Endodermal cell (in vitro differentiated cells): ENCODE data around the gene KIZ. TPM values are rescaled to one million over a fixed set of nuclear protein-coding genes. Genes with fewer than 3 reads are reported as not detected.

Source experiments
- DNase-seq: peaks from one replicate; pipeline ENCODE4 v3.0.0-alpha.2; 2017
- H3K27ac ChIP-seq: 2 replicates; pipeline ENCODE4 v1.5.1; 2013; ENCODE audit warnings: mild to moderate bottlenecking, low read depth, low read length, moderate library complexity
- H3K27me3 ChIP-seq: 2 replicates; pipeline ENCODE4 v1.6.1; 2013; ENCODE audit warnings: mild to moderate bottlenecking, low read length, moderate library complexity; ENCODE audit not compliant: insufficient read depth, control insufficient read depth, poor library complexity, severe bottlenecking
- H3K36me3 ChIP-seq: 2 replicates; pipeline ENCODE4 v1.7.0; 2013; ENCODE audit warnings: mild to moderate bottlenecking, low read length, moderate library complexity; ENCODE audit not compliant: control insufficient read depth, insufficient read depth
- H3K4me1 ChIP-seq: one replicate; pipeline ENCODE4 v1.7.0; 2013; ENCODE audit warnings: low read length; ENCODE audit not compliant: control insufficient read depth, insufficient read depth
- H3K4me3 ChIP-seq: 2 replicates; pipeline ENCODE4 v1.5.1; 2013; ENCODE audit warnings: mild to moderate bottlenecking, low read length, moderate library complexity
- H3K9ac ChIP-seq: 2 replicates; pipeline ENCODE4 v1.6.1; 2013; ENCODE audit warnings: mild to moderate bottlenecking, low read length, moderate library complexity; ENCODE audit not compliant: poor library complexity, severe bottlenecking; ENCODE audit errors: extremely low read depth
- H3K9me3 ChIP-seq: 2 replicates; pipeline ENCODE4 v1.6.1; 2013; ENCODE audit warnings: mild to moderate bottlenecking, low read length, moderate library complexity; ENCODE audit not compliant: control insufficient read depth
- H3K27ac Mint-ChIP-seq: 2 replicates; pipeline ENCODE4 v1.8.0; 2020; ENCODE audit warnings: mixed read lengths
- H3K27me3 Mint-ChIP-seq: 2 replicates; pipeline ENCODE4 v1.8.0; 2021; ENCODE audit warnings: mild to moderate bottlenecking, mixed read lengths; ENCODE audit not compliant: insufficient read depth
- H3K36me3 Mint-ChIP-seq: 2 replicates; pipeline ENCODE4 v1.8.0; 2020; ENCODE audit warnings: low read depth, mixed read lengths
- H3K4me1 Mint-ChIP-seq: 2 replicates; pipeline ENCODE4 v1.8.0; 2020; ENCODE audit warnings: mixed read lengths
- H3K4me3 Mint-ChIP-seq: 2 replicates; pipeline ENCODE4 v1.8.0; 2020; ENCODE audit warnings: mild to moderate bottlenecking, moderate library complexity, mixed read lengths
- H3K9me3 Mint-ChIP-seq: 2 replicates; pipeline ENCODE4 v1.8.0; 2020; ENCODE audit warnings: mild to moderate bottlenecking, mixed read lengths
- WGBS, 2 experiments: methylation state at CpG; one replicate each; pipeline versions ENCODE4 v1.1.5 to v1.1.7; 2013; ENCODE audit warnings: missing lambda C conversion rate in 2 of 2, mixed read lengths in 1 of 2; ENCODE audit not compliant: insufficient coverage in 1 of 2, insufficient read length in 1 of 2; 5-methylcytosine and 5-hydroxymethylcytosine counted together
- total RNA-seq, 2 donors: library from RNA; stranded (reverse); fragmentation: NEBNext Ultra II Directional in 1 of 2; extraction: Animal tissue kit (Norgen Biotek cat#: 25700) in 1 of 2; gene quantifications; 2 replicates in 1 of 2; 3 replicates in 1 of 2; pipeline ENCODE4 v1.2.1, GENCODE V29; 2021
- TF ChIP-seq, protein P1 (sequence below): fragments of 200-600 bp; sonication (generic); conservative IDR thresholded peaks from 2 replicates; pipeline ENCODE4 v1.5.0; 2021; ENCODE audit warnings: antibody characterized with exemption, mild to moderate bottlenecking

Gene KIZ
- total RNA-seq, 2 donors from 2014 or later: 50.3 to 50.8 TPM

GRCh38 chr20:21219686-21220085 lies 93.8 kb downstream of the KIZ start:
- Mint-ChIP-seq H3K4me1 (peaks cover 28% of the 10 kb centered on the region), H3K27me3 (no peaks in the 10 kb centered on the region)

GRCh38 chr20:21224217-21224616 lies 98.3 kb downstream of the KIZ start:
- H3K27me3 ChIP-seq: no peaks in the 10 kb centered on the region
- H3K4me1 ChIP-seq: peaks cover 11% of the 10 kb centered on the region
- Mint-ChIP-seq H3K36me3 (peaks cover 16% of the 10 kb centered on the region), H3K27me3 (no peaks in the 10 kb centered on the region), H3K4me1 (peaks cover 41% of the 10 kb centered on the region), H3K4me3 (no peak overlapping the region), H3K9me3 (no peaks in the 10 kb centered on the region), H3K27ac (no peak overlapping the region)
- DNase-seq: no peak
- WGBS, 2 experiments: 97 to 100% methylated on average over 1 to 3 of the region's 4 CpGs
- TF ChIP-seq, protein P1, sequence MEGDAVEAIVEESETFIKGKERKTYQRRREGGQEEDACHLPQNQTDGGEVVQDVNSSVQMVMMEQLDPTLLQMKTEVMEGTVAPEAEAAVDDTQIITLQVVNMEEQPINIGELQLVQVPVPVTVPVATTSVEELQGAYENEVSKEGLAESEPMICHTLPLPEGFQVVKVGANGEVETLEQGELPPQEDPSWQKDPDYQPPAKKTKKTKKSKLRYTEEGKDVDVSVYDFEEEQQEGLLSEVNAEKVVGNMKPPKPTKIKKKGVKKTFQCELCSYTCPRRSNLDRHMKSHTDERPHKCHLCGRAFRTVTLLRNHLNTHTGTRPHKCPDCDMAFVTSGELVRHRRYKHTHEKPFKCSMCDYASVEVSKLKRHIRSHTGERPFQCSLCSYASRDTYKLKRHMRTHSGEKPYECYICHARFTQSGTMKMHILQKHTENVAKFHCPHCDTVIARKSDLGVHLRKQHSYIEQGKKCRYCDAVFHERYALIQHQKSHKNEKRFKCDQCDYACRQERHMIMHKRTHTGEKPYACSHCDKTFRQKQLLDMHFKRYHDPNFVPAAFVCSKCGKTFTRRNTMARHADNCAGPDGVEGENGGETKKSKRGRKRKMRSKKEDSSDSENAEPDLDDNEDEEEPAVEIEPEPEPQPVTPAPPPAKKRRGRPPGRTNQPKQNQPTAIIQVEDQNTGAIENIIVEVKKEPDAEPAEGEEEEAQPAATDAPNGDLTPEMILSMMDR: no peak
- no peaks in the 10 kb centered on the region for H3K9me3 ChIP-seq
- no peak overlapping the region for H3K9ac ChIP-seq
- H3K4me3 ChIP-seq: no peak overlapping the region
- H3K36me3 ChIP-seq: no peaks in the 10 kb centered on the region
- no peak overlapping the region for H3K27ac ChIP-seq

More at GRCh38 chr20:21219686-21220085, 93.8 kb downstream of the KIZ start:
- TF ChIP-seq, protein P1: no peak
- WGBS, 2 experiments: 86 to 93% methylated on average over 1 to 3 of the region's 3 CpGs
- H3K4me1 ChIP-seq: peaks cover 9% of the 10 kb centered on the region
- no peaks in the 10 kb centered on the region for H3K9me3 ChIP-seq
- no peak overlapping the region for H3K27ac ChIP-seq
- no peak for DNase-seq
- H3K36me3 Mint-ChIP-seq: peaks cover 16% of the 10 kb centered on the region
- H3K4me3 Mint-ChIP-seq: no peak overlapping the region
- H3K27me3 ChIP-seq: no peaks in the 10 kb centered on the region
- H3K4me3 ChIP-seq: no peak overlapping the region
- H3K9me3 Mint-ChIP-seq: no peaks in the 10 kb centered on the region
- no peak overlapping the region for H3K9ac ChIP-seq
- no peak overlapping the region for H3K27ac Mint-ChIP-seq
- H3K36me3 ChIP-seq: no peaks in the 10 kb centered on the region

DNA sequence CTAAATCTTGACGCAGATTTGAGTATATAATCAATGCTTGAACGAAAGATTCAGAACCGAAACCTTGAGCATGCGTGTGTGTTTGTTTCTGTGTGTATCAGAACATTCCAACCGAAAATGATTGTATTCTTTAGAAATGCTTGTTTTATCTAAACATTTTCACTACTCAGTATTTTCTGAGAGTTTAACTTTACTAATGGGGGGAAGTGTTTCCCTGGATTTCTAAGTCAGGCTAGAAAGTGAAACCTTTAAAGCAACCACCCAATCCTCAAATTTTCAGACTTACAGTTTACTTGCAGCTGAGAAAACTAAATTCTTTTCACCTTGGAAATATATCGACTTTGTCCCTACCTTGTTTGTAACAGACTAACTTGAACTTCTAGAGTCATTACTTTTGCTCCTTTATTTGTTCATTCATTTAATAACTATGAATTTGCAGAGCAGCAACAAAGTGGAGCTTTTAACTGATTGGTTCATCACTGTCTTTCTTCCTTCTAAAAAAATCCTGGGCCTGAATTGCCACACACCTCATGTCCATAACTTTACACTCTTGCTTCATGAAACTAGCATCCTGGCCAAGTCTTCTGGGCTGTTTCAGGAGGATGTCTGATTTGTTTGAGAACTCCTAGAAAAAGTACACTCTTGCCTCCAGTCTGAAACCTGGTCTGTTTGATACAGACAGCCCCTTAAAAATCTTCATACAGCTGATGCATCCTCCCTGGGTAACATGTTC lies 99.5 kb downstream of the KIZ start:
- Histone ChIP-seq H3K4me1 (peaks cover 11% of the 10 kb centered on the region), H3K27ac (no peak overlapping the region), H3K27me3 (no peaks in the 10 kb centered on the region), H3K9me3 (no peaks in the 10 kb centered on the region), H3K4me3 (no peak overlapping the region), H3K36me3 (peaks cover 7% of the 10 kb centered on the region), H3K9ac (no peak overlapping the region)
- Mint-ChIP-seq H3K27ac (no peak overlapping the region), H3K9me3 (no peaks in the 10 kb centered on the region), H3K27me3 (no peaks in the 10 kb centered on the region), H3K36me3 (peaks cover 25% of the 10 kb centered on the region), H3K4me3 (no peak overlapping the region), H3K4me1 (peaks cover 41% of the 10 kb centered on the region)
- WGBS, 2 experiments: 92 to 100% methylated on average over 1 to 5 of the region's 6 CpGs
- DNase-seq: no peak
- TF ChIP-seq, protein P1: no peak
